WTC11 (cell line): ENCODE measurements around the gene TNS3. TPM values are rescaled to one million over a fixed set of nuclear protein-coding genes. Genes with fewer than 3 reads are reported as not detected.
A peak's percentile ranks its signal among the peaks of the same experiment; 100 is the strongest.

ENCODE experiments used
- ATAC-seq: fragments of 200-7000 bp; cut with Tn5 transposase; 2 replicates; pipeline ENCODE4 v1.10.0; 2021; ENCODE audit warnings: mild to moderate bottlenecking, moderate library complexity
- CTCF ChIA-PET: fragments of 300-600 bp; sonication (Branson Sonifier 250); formaldehyde crosslinking; loops from one replicate; lab custom pipeline; 2021; ENCODE audit warnings: antibody characterized with exemption; lab: Charles Lee
- POLR2A ChIA-PET: fragments of 350-600 bp; sonication (Branson Sonifier 250); formaldehyde crosslinking; loops from one replicate; lab custom pipeline; 2021; ENCODE audit warnings: antibody characterized with exemption; lab: Charles Lee
- DNase-seq: peaks from one replicate; pipeline ENCODE4 v3.0.0; 2021; ENCODE audit warnings: low spot score
- H3K27ac Mint-ChIP-seq: 2 replicates; pipeline ENCODE4 v1.8.0; 2021; ENCODE audit warnings: mixed read lengths
- H3K27me3 Mint-ChIP-seq: 2 replicates; pipeline ENCODE4 v1.8.0; 2021; ENCODE audit warnings: low read depth, mild to moderate bottlenecking, moderate library complexity, mixed read lengths
- H3K36me3 Mint-ChIP-seq: 2 replicates; pipeline ENCODE4 v1.8.0; 2021; ENCODE audit warnings: mixed read lengths
- H3K4me1 Mint-ChIP-seq: 2 replicates; pipeline ENCODE4 v1.8.0; 2022; ENCODE audit warnings: mixed read lengths
- H3K4me3 Mint-ChIP-seq: 2 replicates; pipeline ENCODE4 v1.8.0; 2021; ENCODE audit warnings: mild to moderate bottlenecking, moderate library complexity, mixed read lengths
- H3K9me3 Mint-ChIP-seq: 2 replicates; pipeline ENCODE4 v1.8.0; 2021; ENCODE audit warnings: mixed read lengths
- ELF4 ChIP-seq: sonication (generic); formaldehyde crosslinking; IDR thresholded peaks from 2 replicates; pipeline ENCODE4 v1.8.1; 2022; ENCODE audit warnings: low read depth, mild to moderate bottlenecking, moderate library complexity, missing genetic modification reagents
- FOXK1 ChIP-seq: sonication (generic); formaldehyde crosslinking; IDR thresholded peaks from 2 replicates; pipeline ENCODE4 v1.8.0; 2022; ENCODE audit warnings: mild to moderate bottlenecking, moderate library complexity, missing genetic modification reagents
- FOXP1 ChIP-seq: sonication (generic); formaldehyde crosslinking; IDR thresholded peaks from 2 replicates; pipeline ENCODE4 v1.8.0; 2022; ENCODE audit warnings: missing genetic modification reagents, mild to moderate bottlenecking, moderate library complexity, borderline replicate concordance
- GRHL2 ChIP-seq: fragments of 250-450 bp; sonication (Bioruptor Pico); IDR thresholded peaks from 2 replicates; pipeline ENCODE4 v1.8.0; 2022; ENCODE audit warnings: mild to moderate bottlenecking, moderate library complexity; ENCODE audit not compliant: insufficient replicate concordance, severe bottlenecking
- JAZF1 ChIP-seq: fragments of 250-450 bp; sonication (Bioruptor Pico); IDR thresholded peaks from 2 replicates; pipeline ENCODE4 v1.9.0; 2021; ENCODE audit warnings: moderate library complexity, mild to moderate bottlenecking, inconsistent platforms
- KAT7 ChIP-seq: sonication (generic); formaldehyde crosslinking; IDR thresholded peaks from 2 replicates; pipeline ENCODE4 v1.8.1; 2023; ENCODE audit warnings: missing genetic modification reagents, mild to moderate bottlenecking, borderline replicate concordance
- NR2C2 ChIP-seq: sonication (generic); formaldehyde crosslinking; IDR thresholded peaks from 2 replicates; pipeline ENCODE4 v1.8.0; 2022; ENCODE audit warnings: mild to moderate bottlenecking, missing genetic modification reagents
- PREB ChIP-seq: sonication (generic); formaldehyde crosslinking; IDR thresholded peaks from 2 replicates; pipeline ENCODE4 v1.8.1; 2022; ENCODE audit warnings: mild to moderate bottlenecking, missing genetic modification reagents, moderate library complexity, borderline replicate concordance
- PRRX2 ChIP-seq: fragments of 250-450 bp; sonication (Bioruptor Pico); IDR thresholded peaks from 2 replicates; pipeline ENCODE4 v1.8.0; 2021; ENCODE audit warnings: mild to moderate bottlenecking
- RELA ChIP-seq: sonication (generic); formaldehyde crosslinking; IDR thresholded peaks from 2 replicates; pipeline ENCODE4 v1.8.1; 2022; ENCODE audit warnings: missing genetic modification reagents, mild to moderate bottlenecking, borderline replicate concordance
- SOX15 ChIP-seq: fragments of 250-450 bp; sonication (Bioruptor Pico); IDR thresholded peaks from 2 replicates; pipeline ENCODE4 v1.9.0; 2021; ENCODE audit warnings: mild to moderate bottlenecking
- TEAD1 ChIP-seq: sonication (generic); formaldehyde crosslinking; IDR thresholded peaks from 2 replicates; pipeline ENCODE4 v1.8.0; 2022; ENCODE audit warnings: mild to moderate bottlenecking, missing genetic modification reagents
- ZNF121 ChIP-seq: sonication (generic); formaldehyde crosslinking; IDR thresholded peaks from 2 replicates; pipeline ENCODE4 v1.8.0; 2023; ENCODE audit warnings: missing genetic modification reagents
- ZNF317 ChIP-seq: sonication (generic); formaldehyde crosslinking; IDR thresholded peaks from 2 replicates; pipeline ENCODE4 v1.8.1; 2023; ENCODE audit warnings: low read depth, mild to moderate bottlenecking, moderate library complexity, missing genetic modification reagents, borderline replicate concordance
- ZNF396 ChIP-seq: fragments of 250-450 bp; sonication (Bioruptor Pico); IDR thresholded peaks from 2 replicates; pipeline ENCODE4 v1.8.0; 2021; ENCODE audit warnings: mild to moderate bottlenecking, moderate library complexity, borderline replicate concordance
- total RNA-seq: library from RNA; stranded (reverse); gene quantifications from 3 replicates; pipeline ENCODE4 v1.2.3, GENCODE V29; 2021
- TF ChIP-seq, protein P1 (sequence below): sonication (generic); formaldehyde crosslinking; IDR thresholded peaks from 2 replicates; pipeline ENCODE4 v1.8.0; 2022; ENCODE audit warnings: missing genetic modification reagents
- TF ChIP-seq, protein P2 (sequence below): fragments of 250-450 bp; sonication (Bioruptor Pico); IDR thresholded peaks from 2 replicates; pipeline ENCODE4 v1.9.0; 2021; ENCODE audit warnings: mild to moderate bottlenecking
- TF ChIP-seq, protein P3 (sequence below): fragments of 200-600 bp; IDR thresholded peaks from 2 replicates; pipeline ENCODE4 v1.8.0; 2022; ENCODE audit warnings: antibody characterized with exemption
- TF ChIP-seq, protein P4 (sequence below): fragments of 250-450 bp; sonication (Bioruptor Pico); conservative IDR thresholded peaks from 2 replicates; pipeline ENCODE4 v1.9.0; 2021; ENCODE audit warnings: mild to moderate bottlenecking

The TNS3 gene
- total RNA-seq, 1 experiment from 2014 or later: 37.7 TPM

DNA sequence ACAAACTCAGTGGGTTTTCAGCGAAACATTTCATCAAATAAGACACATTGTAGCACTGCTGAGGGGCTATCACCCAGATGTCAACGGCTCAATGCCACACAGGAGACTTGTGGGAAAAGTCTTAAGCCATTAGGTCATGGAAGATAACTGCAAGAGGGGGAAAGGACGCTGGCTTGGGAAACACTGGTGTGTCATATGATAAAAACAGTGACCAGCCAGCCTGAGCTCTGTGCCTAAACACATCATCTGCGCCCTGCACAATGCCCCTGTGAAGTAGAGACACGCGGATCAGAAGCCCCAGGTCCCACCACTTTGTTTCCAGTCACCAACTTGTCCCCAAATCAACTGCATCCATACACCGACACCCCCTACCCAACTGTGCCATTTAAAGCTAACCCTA is 116.7 kb downstream of the TNS3 start:
- no peak for ATAC-seq
- TF ChIP-seq FOXP1 (CRISPR knock-in tag) (no peak), PRRX2 (no peak), ZNF317 (no peak), ELF4 (CRISPR knock-in tag) (no peak), ZNF396 (CRISPR knock-in tag) (no peak), RELA (no peak), FOXK1 (CRISPR knock-in tag) (no peak), KAT7 (CRISPR knock-in tag) (no peak), PREB (CRISPR knock-in tag) (no peak), SOX15 (CRISPR knock-in tag) (no peak), TEAD1 (CRISPR knock-in tag) (no peak)
- TF ChIP-seq, protein P1, sequence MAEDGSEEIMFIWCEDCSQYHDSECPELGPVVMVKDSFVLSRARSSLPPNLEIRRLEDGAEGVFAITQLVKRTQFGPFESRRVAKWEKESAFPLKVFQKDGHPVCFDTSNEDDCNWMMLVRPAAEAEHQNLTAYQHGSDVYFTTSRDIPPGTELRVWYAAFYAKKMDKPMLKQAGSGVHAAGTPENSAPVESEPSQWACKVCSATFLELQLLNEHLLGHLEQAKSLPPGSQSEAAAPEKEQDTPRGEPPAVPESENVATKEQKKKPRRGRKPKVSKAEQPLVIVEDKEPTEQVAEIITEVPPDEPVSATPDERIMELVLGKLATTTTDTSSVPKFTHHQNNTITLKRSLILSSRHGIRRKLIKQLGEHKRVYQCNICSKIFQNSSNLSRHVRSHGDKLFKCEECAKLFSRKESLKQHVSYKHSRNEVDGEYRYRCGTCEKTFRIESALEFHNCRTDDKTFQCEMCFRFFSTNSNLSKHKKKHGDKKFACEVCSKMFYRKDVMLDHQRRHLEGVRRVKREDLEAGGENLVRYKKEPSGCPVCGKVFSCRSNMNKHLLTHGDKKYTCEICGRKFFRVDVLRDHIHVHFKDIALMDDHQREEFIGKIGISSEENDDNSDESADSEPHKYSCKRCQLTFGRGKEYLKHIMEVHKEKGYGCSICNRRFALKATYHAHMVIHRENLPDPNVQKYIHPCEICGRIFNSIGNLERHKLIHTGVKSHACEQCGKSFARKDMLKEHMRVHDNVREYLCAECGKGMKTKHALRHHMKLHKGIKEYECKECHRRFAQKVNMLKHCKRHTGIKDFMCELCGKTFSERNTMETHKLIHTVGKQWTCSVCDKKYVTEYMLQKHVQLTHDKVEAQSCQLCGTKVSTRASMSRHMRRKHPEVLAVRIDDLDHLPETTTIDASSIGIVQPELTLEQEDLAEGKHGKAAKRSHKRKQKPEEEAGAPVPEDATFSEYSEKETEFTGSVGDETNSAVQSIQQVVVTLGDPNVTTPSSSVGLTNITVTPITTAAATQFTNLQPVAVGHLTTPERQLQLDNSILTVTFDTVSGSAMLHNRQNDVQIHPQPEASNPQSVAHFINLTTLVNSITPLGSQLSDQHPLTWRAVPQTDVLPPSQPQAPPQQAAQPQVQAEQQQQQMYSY (CRISPR knock-in tag): no peak
- TF ChIP-seq, protein P2, sequence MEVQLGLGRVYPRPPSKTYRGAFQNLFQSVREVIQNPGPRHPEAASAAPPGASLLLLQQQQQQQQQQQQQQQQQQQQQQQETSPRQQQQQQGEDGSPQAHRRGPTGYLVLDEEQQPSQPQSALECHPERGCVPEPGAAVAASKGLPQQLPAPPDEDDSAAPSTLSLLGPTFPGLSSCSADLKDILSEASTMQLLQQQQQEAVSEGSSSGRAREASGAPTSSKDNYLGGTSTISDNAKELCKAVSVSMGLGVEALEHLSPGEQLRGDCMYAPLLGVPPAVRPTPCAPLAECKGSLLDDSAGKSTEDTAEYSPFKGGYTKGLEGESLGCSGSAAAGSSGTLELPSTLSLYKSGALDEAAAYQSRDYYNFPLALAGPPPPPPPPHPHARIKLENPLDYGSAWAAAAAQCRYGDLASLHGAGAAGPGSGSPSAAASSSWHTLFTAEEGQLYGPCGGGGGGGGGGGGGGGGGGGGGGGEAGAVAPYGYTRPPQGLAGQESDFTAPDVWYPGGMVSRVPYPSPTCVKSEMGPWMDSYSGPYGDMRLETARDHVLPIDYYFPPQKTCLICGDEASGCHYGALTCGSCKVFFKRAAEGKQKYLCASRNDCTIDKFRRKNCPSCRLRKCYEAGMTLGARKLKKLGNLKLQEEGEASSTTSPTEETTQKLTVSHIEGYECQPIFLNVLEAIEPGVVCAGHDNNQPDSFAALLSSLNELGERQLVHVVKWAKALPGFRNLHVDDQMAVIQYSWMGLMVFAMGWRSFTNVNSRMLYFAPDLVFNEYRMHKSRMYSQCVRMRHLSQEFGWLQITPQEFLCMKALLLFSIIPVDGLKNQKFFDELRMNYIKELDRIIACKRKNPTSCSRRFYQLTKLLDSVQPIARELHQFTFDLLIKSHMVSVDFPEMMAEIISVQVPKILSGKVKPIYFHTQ (CRISPR knock-in tag): no peak
- TF ChIP-seq, protein P3, sequence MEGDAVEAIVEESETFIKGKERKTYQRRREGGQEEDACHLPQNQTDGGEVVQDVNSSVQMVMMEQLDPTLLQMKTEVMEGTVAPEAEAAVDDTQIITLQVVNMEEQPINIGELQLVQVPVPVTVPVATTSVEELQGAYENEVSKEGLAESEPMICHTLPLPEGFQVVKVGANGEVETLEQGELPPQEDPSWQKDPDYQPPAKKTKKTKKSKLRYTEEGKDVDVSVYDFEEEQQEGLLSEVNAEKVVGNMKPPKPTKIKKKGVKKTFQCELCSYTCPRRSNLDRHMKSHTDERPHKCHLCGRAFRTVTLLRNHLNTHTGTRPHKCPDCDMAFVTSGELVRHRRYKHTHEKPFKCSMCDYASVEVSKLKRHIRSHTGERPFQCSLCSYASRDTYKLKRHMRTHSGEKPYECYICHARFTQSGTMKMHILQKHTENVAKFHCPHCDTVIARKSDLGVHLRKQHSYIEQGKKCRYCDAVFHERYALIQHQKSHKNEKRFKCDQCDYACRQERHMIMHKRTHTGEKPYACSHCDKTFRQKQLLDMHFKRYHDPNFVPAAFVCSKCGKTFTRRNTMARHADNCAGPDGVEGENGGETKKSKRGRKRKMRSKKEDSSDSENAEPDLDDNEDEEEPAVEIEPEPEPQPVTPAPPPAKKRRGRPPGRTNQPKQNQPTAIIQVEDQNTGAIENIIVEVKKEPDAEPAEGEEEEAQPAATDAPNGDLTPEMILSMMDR: no peak
- TF ChIP-seq, all 79 proteins: peak for 0
- no peak overlapping the region for H3K4me3 Mint-ChIP-seq
- H3K27me3 Mint-ChIP-seq: no peaks in the 10 kb centered on the region; the same call in 1 of the 2 replicates
- H3K27ac Mint-ChIP-seq: peak overlapping the region; percentile 37; the same call in 1 of the 2 replicates
- no peak for DNase-seq
- H3K9me3 Mint-ChIP-seq: no peaks in the 10 kb centered on the region
- peaks cover 17% of the 10 kb centered on the region for H3K4me1 Mint-ChIP-seq
- H3K36me3 Mint-ChIP-seq: no peaks in the 10 kb centered on the region
- POLR2A ChIA-PET: no interaction called here
- CTCF ChIA-PET: no interaction called here

- H3K27ac Mint-ChIP-seq: no peak overlapping the region
- CTCF ChIA-PET: no interaction called here
- no peak for TF ChIP-seq JAZF1 (CRISPR knock-in tag)
- no peak for TF ChIP-seq NR2C2 (CRISPR knock-in tag)
- TF ChIP-seq GRHL2 (CRISPR knock-in tag): no peak
- no peak for TF ChIP-seq ZNF121
- TF ChIP-seq, protein P4, sequence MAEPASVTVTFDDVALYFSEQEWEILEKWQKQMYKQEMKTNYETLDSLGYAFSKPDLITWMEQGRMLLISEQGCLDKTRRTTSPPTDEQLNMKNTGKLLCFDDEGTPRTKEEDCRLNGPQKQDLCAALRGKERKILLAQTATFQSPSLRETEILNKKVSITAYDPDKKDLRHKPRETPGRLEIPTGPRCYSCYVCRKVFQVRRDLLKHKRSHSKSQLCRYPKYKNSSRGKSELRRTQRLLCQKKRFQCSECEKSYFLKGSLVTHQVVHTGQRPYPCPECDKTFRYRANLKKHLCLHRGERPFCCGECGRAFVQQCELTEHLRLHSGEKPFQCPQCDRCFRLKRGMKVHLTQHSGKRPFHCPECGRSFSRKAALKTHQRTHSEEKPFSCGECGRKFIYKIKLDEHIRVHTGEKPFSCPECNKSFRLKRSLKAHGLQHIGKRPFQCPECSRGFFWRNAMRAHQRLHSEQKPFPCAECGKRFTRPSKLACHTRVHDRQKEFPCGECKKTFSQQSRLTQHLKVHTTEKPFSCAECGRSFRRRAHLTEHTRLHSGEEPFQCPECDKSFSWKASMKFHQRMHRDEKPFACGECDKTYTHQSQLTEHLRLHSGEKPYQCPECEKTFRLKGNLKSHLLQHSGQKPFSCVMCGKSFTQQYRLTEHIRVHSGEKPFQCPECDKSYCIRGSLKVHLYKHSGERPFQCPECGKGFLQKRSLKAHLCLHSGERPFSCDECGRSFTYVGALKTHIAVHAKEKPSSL: no peak
- TF ChIP-seq TEAD1 (CRISPR knock-in tag): no peak
- no peaks in the 10 kb centered on the region for H3K9me3 Mint-ChIP-seq
- peaks cover 11% of the 10 kb centered on the region for H3K4me1 Mint-ChIP-seq
- ATAC-seq (no peak), DNase-seq (no peak)
- H3K27me3 Mint-ChIP-seq: no peaks in the 10 kb centered on the region; the same call in 1 of the 2 replicates
- POLR2A ChIA-PET: no interaction called here
- no peaks in the 10 kb centered on the region for H3K36me3 Mint-ChIP-seq
- H3K4me3 Mint-ChIP-seq: no peak overlapping the region
Observed at GRCh38 chr7:47464266-47464665, 117.6 kb downstream of the TNS3 start.
